ENCODE data around the gene C3orf18.

DNA sequence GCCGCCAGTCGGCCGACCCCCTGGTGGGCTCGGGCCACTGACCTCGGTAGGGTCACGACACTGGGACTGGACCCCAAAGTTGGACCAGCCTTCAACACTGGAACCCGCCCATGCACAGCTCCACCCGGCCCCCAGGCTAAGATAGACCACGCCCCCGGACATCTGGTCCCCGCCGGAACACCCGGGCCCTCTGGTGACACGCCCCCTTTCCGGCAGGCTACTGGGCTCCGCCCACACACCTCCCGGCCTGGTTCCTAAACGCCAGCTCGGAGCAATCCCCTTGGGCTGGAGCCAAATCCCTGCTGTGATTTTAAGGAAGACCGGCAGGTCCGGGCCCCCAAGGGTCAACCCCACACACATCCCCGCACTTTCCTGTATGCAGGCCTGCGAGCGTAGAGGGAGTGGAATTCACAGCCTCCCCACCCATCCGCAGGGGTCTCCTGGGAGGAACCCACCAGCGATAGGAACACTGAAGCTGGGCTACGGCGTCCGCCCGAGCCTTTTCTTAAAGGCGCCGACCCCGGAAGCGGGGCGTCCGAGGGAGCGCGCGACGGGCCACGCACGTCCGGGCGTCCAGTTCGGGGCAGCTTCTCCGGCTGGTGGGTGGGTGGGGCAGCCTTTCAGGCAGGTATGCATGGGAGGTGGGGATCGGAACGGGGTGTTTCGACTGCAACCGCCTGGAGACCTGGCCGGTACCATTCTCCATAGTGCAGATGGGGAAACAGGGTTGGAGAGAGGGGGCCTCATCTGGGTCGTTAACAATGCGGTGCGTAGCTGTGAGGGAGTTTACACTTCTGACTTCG is 1.6 kb upstream of the C3orf18 start, which contains the start of gene HEMK1:
- TF ChIP-seq, protein P1, sequence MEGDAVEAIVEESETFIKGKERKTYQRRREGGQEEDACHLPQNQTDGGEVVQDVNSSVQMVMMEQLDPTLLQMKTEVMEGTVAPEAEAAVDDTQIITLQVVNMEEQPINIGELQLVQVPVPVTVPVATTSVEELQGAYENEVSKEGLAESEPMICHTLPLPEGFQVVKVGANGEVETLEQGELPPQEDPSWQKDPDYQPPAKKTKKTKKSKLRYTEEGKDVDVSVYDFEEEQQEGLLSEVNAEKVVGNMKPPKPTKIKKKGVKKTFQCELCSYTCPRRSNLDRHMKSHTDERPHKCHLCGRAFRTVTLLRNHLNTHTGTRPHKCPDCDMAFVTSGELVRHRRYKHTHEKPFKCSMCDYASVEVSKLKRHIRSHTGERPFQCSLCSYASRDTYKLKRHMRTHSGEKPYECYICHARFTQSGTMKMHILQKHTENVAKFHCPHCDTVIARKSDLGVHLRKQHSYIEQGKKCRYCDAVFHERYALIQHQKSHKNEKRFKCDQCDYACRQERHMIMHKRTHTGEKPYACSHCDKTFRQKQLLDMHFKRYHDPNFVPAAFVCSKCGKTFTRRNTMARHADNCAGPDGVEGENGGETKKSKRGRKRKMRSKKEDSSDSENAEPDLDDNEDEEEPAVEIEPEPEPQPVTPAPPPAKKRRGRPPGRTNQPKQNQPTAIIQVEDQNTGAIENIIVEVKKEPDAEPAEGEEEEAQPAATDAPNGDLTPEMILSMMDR (IDR thresholded peaks at IDR 0.05; ENCODE audit: poor library complexity, severe bottlenecking) = peak; percentile 12
- TF ChIP-seq POLR2AphosphoS5 (IDR thresholded peaks at IDR 0.05) = peak; percentile 96

Data from neural cell (in vitro differentiated cells).